Lower leg skin (tissue), 3 donors: ENCODE data around the gene SMIM13.

Experiments used
- CTCF ChIP-seq, 3 donors: fragments of 450-650 bp; IDR thresholded peaks; one replicate each; pipeline ENCODE4 v1.5.1; 2016; ENCODE audit warnings: antibody characterized with exemption in 3 of 3, mild to moderate bottlenecking in 3 of 3, moderate library complexity in 2 of 3
- POLR2A ChIP-seq, 2 donors: fragments of 450-650 bp; IDR thresholded peaks; one replicate each; pipeline ENCODE4 v1.6.1; 2016 to 2017; ENCODE audit warnings: antibody characterized with exemption in 2 of 2, mild to moderate bottlenecking in 1 of 2, moderate library complexity in 1 of 2

DNA sequence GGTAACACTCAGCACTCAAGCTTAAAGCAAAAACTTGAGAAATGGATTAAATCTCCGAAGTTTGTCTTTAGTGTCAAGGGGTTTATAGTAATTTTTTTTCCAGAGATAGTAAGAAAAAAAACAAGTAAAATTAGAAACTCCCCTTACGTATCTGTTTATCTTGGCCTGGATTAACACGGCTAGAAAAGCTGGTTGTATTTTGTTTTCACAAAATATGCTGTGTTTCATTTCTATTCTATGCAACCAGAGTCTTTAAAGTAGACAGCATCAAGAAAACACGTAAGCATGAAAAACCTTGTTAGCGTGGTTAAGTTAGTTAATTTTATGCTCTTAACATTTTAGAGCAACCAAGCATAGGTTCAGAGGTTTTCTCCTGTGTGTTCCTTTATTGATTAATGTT is 39.6 kb downstream of the SMIM13 start:
- TF ChIP-seq CTCF (IDR thresholded peaks at IDR 0.05) (no peak), POLR2A (IDR thresholded peaks at IDR 0.05) (no peak)
